GM21723 (cell line): ENCODE data around the gene SELENOV.

ENCODE experiments used
- ATAC-seq: cut with Tn5 transposase; IDR thresholded peaks from one replicate; pipeline ENCODE4 v1.9.1; 2021; ENCODE audit warnings: mild to moderate bottlenecking, moderate library complexity; ENCODE audit not compliant: unreplicated experiment

The SELENOV gene

GRCh38 chr19:39518458-39518857 lies 3.5 kb downstream of the SELENOV start:
- ATAC-seq: no peak

GRCh38 chr19:39518975-39519374 lies 4.0 kb downstream of the SELENOV start:
- no peak for ATAC-seq

- ATAC-seq: no peak
Measured at GRCh38 chr19:39520541-39521484, 5.9 kb downstream of the SELENOV start.

GRCh38 chr19:39524495-39524894 lies 9.6 kb downstream of the SELENOV start:
- no peak for ATAC-seq

GRCh38 chr19:39525205-39525604 lies 10.3 kb downstream of the SELENOV start:
- ATAC-seq: no peak

- no peak for ATAC-seq
Measured at GRCh38 chr19:39531834-39532232, 16.9 kb downstream of the SELENOV start.

- peak; percentile 82 for ATAC-seq
Measured at GRCh38 chr19:39532233-39533002, 17.5 kb downstream of the SELENOV start, which contains the start of gene EID2B. EID2B (minus strand) TSS chr19:39532852; CDS start chr19:39532802, 50 bp downstream.

GRCh38 chr19:39533003-39533512 lies 18.1 kb downstream of the SELENOV start:
- ATAC-seq: peak; percentile 16

- no peak for ATAC-seq
Measured at GRCh38 chr19:39533791-39534190, 18.9 kb downstream of the SELENOV start.

GRCh38 chr19:39539165-39539517 lies 24.2 kb downstream of the SELENOV start:
- ATAC-seq: peak; percentile 2

GRCh38 chr19:39539518-39540332 lies 24.8 kb downstream of the SELENOV start, which contains the start of gene EID2:
EID2 (minus strand) TSS chr19:39540161; CDS start chr19:39540079, 82 bp downstream.
- peak; percentile 77 for ATAC-seq

GRCh38 chr19:39540333-39540673 lies 25.4 kb downstream of the SELENOV start:
- no peak for ATAC-seq

GRCh38 chr19:39542206-39542605 lies 27.3 kb downstream of the SELENOV start:
- ATAC-seq: no peak

GRCh38 chr19:39543477-39543857 lies 28.5 kb downstream of the SELENOV start:
- ATAC-seq: no peak

GRCh38 chr19:39544226-39544903 lies 29.4 kb downstream of the SELENOV start:
- no peak for ATAC-seq

GRCh38 chr19:39544911-39545310 lies 30.0 kb downstream of the SELENOV start:
- no peak for ATAC-seq

- no peak for ATAC-seq
Measured at GRCh38 chr19:39546599-39546998, 31.7 kb downstream of the SELENOV start.

GRCh38 chr19:39550197-39550596 lies 35.3 kb downstream of the SELENOV start:
- ATAC-seq: no peak

- no peak for ATAC-seq
Measured at GRCh38 chr19:39553082-39553652, 38.2 kb downstream of the SELENOV start.
